Aorta (tissue), 5 donors: ENCODE data around the gene PTK7. TPM values are rescaled to one million over a fixed set of nuclear protein-coding genes. Genes with fewer than 3 reads are reported as not detected.

Source experiments
- ATAC-seq: fragments of 200-7000 bp; cut with Tn5 transposase; one replicate; pipeline ENCODE4 v1.9.1; 2022; ENCODE audit warnings: moderate library complexity; ENCODE audit not compliant: low FRiP score
- DNase-seq, 2 donors: peaks; one replicate each; pipeline ENCODE4 v3.0.0-alpha.2; 2020
- H3K27ac ChIP-seq, 2 donors: one replicate each; pipeline ENCODE4 v1.5.1; 2013; ENCODE audit warnings: low read length in 2 of 2, mild to moderate bottlenecking in 2 of 2, moderate library complexity in 2 of 2, control low read depth in 1 of 2, inconsistent platforms in 1 of 2, low read depth in 1 of 2
- H3K27me3 ChIP-seq, 2 donors: one replicate each; pipeline ENCODE4 v1.6.1; 2013; ENCODE audit warnings: control low read depth in 1 of 2, low read length in 1 of 2, mild to moderate bottlenecking in 1 of 2, moderate library complexity in 1 of 2; ENCODE audit not compliant: insufficient read depth in 2 of 2, control insufficient read depth in 1 of 2
- H3K36me3 ChIP-seq, 2 donors: one replicate each; pipeline ENCODE4 v1.6.1; 2013; ENCODE audit warnings: control low read depth in 1 of 2, low read length in 1 of 2, mild to moderate bottlenecking in 1 of 2; ENCODE audit not compliant: insufficient read depth in 2 of 2, control insufficient read depth in 1 of 2
- H3K4me1 ChIP-seq, 2 donors: one replicate each; pipeline ENCODE4 v1.6.1; 2013; ENCODE audit warnings: low read length in 2 of 2, control low read depth in 1 of 2, mild to moderate bottlenecking in 1 of 2, moderate library complexity in 1 of 2; ENCODE audit not compliant: insufficient read depth in 2 of 2, control insufficient read depth in 1 of 2
- H3K4me3 ChIP-seq, 2 donors: one replicate each; pipeline ENCODE4 v1.5.1; 2013; ENCODE audit warnings: low read length in 2 of 2, control low read depth in 1 of 2, mild to moderate bottlenecking in 1 of 2
- H3K9me3 ChIP-seq: one replicate; pipeline ENCODE4 v1.6.1; 2013; ENCODE audit warnings: mild to moderate bottlenecking, low read length; ENCODE audit not compliant: control insufficient read depth
- WGBS, 2 donors: extraction: QIAGEN DNeasy Blood & Tissue Kit; methylation state at CpG; one replicate each; pipeline ENCODE4 v1.1.7; 2013; 5-methylcytosine and 5-hydroxymethylcytosine counted together
- intact Hi-C, 2 donors: fragments of 100-400 bp; cut with DNase I; formaldehyde crosslinking; loops; one replicate each; pipeline versions ENCODE4 v1.14.2 to v1.15.0; 2022
- polyA plus RNA-seq, 2 donors: library from polyadenylated mRNA; stranded (reverse); fragments of 200-250 nt; gene quantifications; one replicate each; pipeline ENCODE4 v1.2.3, GENCODE V29; 2013
- total RNA-seq, 2 donors: library from RNA; stranded (reverse); fragmentation: NEBNext Ultra II Directional; extraction: Animal tissue kit (Norgen Biotek cat#: 25700); gene quantifications; one replicate each; pipeline ENCODE4 v1.2.1, GENCODE V29; 2021
- donor health status: healthy with polysubstance abuse.
- donor health status: Bipolar disorder and iron deficiency.
- donor health status: DM: no; HTN: no; CAD: no.
- donor health status: DM: no; HTN: no; CAD: no.
- donor health status: DM: yes; HTN: yes; CAD: no.

The PTK7 gene
- total and polyA plus RNA-seq, 4 donors, result 0.13 to 9.6 (median 5.0) TPM

GRCh38 chr6:43149265-43149664 lies 73.2 kb downstream of the PTK7 start:
- no peak overlapping the region for H3K4me3 ChIP-seq
- H3K27ac ChIP-seq, result no peak overlapping the region
- H3K4me1 ChIP-seq, result peaks cover 0 to 5% of the 10 kb centered on the region in 2 donors
- 95 to 97% methylated on average over 1 of the region's 1 CpG for WGBS, 2 donors
- intact Hi-C loops, result no loop called here
- ATAC-seq (no peak), DNase-seq (no peak)
- no peaks in the 10 kb centered on the region for H3K36me3 ChIP-seq
- no peaks in the 10 kb centered on the region for H3K9me3 ChIP-seq
- H3K27me3 ChIP-seq, result no peaks in the 10 kb centered on the region

- 11 to 14% methylated on average over 7 of the region's 7 CpGs for WGBS, 2 donors
- Histone ChIP-seq H3K4me3 (no peak overlapping the region), H3K27ac (peak overlapping the region in 1 of 2 donors; percentile 32), H3K9me3 (no peaks in the 10 kb centered on the region), H3K27me3 (no peaks in the 10 kb centered on the region), H3K36me3 (no peaks in the 10 kb centered on the region), H3K4me1 (peaks cover 0 to 5% of the 10 kb centered on the region in 2 donors)
- intact Hi-C loops, result no loop called here
- DNase-seq, result no peak
- no peak for ATAC-seq
Measured at GRCh38 chr6:43150051-43150751, 74.1 kb downstream of the PTK7 start.

- intact Hi-C loops, result no loop called here
- no peak for ATAC-seq
- DNase-seq, result no peak
- no peak overlapping the region for H3K27ac ChIP-seq
- no peak overlapping the region for H3K4me3 ChIP-seq
- H3K4me1 ChIP-seq, result no peaks in the 10 kb centered on the region
- H3K36me3 ChIP-seq, result no peaks in the 10 kb centered on the region
- WGBS, 2 donors, result 91 to 94% methylated on average over 11 of the region's 11 CpGs
- H3K9me3 ChIP-seq, result no peaks in the 10 kb centered on the region
- no peaks in the 10 kb centered on the region for H3K27me3 ChIP-seq
Measured at GRCh38 chr6:43159599-43159998, 83.5 kb downstream of the PTK7 start.

GRCh38 chr6:43163899-43164298 lies 87.8 kb downstream of the PTK7 start:
- DNase-seq (no peak), ATAC-seq (no peak)
- Histone ChIP-seq H3K27ac (no peak overlapping the region), H3K36me3 (no peaks in the 10 kb centered on the region), H3K27me3 (no peaks in the 10 kb centered on the region), H3K4me1 (no peaks in the 10 kb centered on the region), H3K4me3 (no peak overlapping the region), H3K9me3 (no peaks in the 10 kb centered on the region)
- intact Hi-C loops, result no loop called here

- Histone ChIP-seq H3K4me3 (peak overlapping the region; percentile 23 to 55), H3K4me1 (no peaks in the 10 kb centered on the region), H3K36me3 (no peaks in the 10 kb centered on the region), H3K27me3 (no peaks in the 10 kb centered on the region), H3K9me3 (no peaks in the 10 kb centered on the region), H3K27ac (peak overlapping the region; percentile 57 to 92)
- ATAC-seq, result peak; percentile 78
- intact Hi-C loops, result no loop called here
- peak; percentile 88 to 91 for DNase-seq
- 0 to 1% methylated on average over 18 of the region's 18 CpGs for WGBS, 2 donors
Measured at GRCh38 chr6:43170417-43170930, 94.4 kb downstream of the PTK7 start.

GRCh38 chr6:43170931-43171706 lies 95.0 kb downstream of the PTK7 start, which contains the start of gene SRF:
TSS of gene SRF (plus strand) at chr6:43171269. CDS start at chr6:43171657, 388 bp downstream.
- 0 to 1% methylated on average over 50 to 83 of the region's 83 CpGs for WGBS, 2 donors
- Histone ChIP-seq H3K9me3 (no peaks in the 10 kb centered on the region), H3K4me3 (peak within 1 kb of the TSS; percentile 76 to 82), H3K36me3 (peaks cover 0 to 5% of the 10 kb centered on the region in 2 donors), H3K27ac (peak within 1 kb of the TSS; percentile 88 to 98), H3K27me3 (no peaks in the 10 kb centered on the region), H3K4me1 (no peaks in the 10 kb centered on the region)
- intact Hi-C loops, result no loop called here
- DNase-seq, result peak; percentile 100
- ATAC-seq, result peak; percentile 91

- intact Hi-C loops, result no loop called here
- ATAC-seq, result no peak
- Histone ChIP-seq H3K27ac (peak overlapping the region; percentile 88 to 98), H3K27me3 (no peaks in the 10 kb centered on the region), H3K4me3 (peak overlapping the region; percentile 76 to 82), H3K9me3 (no peaks in the 10 kb centered on the region), H3K36me3 (peaks cover 0 to 7% of the 10 kb centered on the region in 2 donors), H3K4me1 (no peaks in the 10 kb centered on the region)
- DNase-seq, result peak in 1 of 2 donors; percentile 82
- WGBS, 2 donors, result 0 to 1% methylated on average over 26 to 57 of the region's 57 CpGs
Measured at GRCh38 chr6:43171707-43172103, 95.6 kb downstream of the PTK7 start.

- Histone ChIP-seq H3K27ac (peak overlapping the region; percentile 88 to 98), H3K4me1 (no peaks in the 10 kb centered on the region), H3K27me3 (no peaks in the 10 kb centered on the region), H3K36me3 (peaks cover 0 to 7% of the 10 kb centered on the region in 2 donors), H3K4me3 (peak overlapping the region; percentile 76 to 82), H3K9me3 (no peaks in the 10 kb centered on the region)
- intact Hi-C loops, result no loop called here
- WGBS, 2 donors, result 1% methylated on average over 46 of the region's 46 CpGs
- ATAC-seq (no peak), DNase-seq (peak; percentile 69 to 86)
Measured at GRCh38 chr6:43172104-43173007, 96.2 kb downstream of the PTK7 start.
